ENCODE results near the gene HPS3. TPM values are rescaled to one million over a fixed set of nuclear protein-coding genes. Genes with fewer than 3 reads are reported as not detected.

The HPS3 gene
- total RNA-seq, 1 experiment from 2014 or later = 62.2 TPM

Other genes with a start within 250 kb of the HPS3 start
- 30.8 and 53.6 TPM in 2 replicates for gene GYG1, start 138.1 kb upstream of the HPS3 start, total RNA-seq (2014; rRNA removed; shearing (Covaris generic))
- gene HLTF, start 43.1 kb upstream of the HPS3 start, total RNA-seq (2014; rRNA removed; shearing (Covaris generic)) = 87.9 and 110 TPM in 2 replicates
- gene CP, start 92.2 kb downstream of the HPS3 start, total RNA-seq (2014; rRNA removed; shearing (Covaris generic)) = 2.7 and 3.4 TPM in 2 replicates
- 19.7 and 25.4 TPM in 2 replicates for gene TM4SF18, start 204.0 kb downstream of the HPS3 start, total RNA-seq (2014; rRNA removed; shearing (Covaris generic))
- gene TM4SF1, start 248.0 kb downstream of the HPS3 start, total RNA-seq (2014; rRNA removed; shearing (Covaris generic)) = 188 and 207 TPM in 2 replicates

Data from M059J (cell line).